GM18517 (cell line): ENCODE data around the gene LMAN2L.

Experiments used
- ATAC-seq: cut with Tn5 transposase; IDR thresholded peaks from one replicate; pipeline ENCODE4 v1.9.1; 2021; ENCODE audit warnings: mild to moderate bottlenecking, moderate library complexity; ENCODE audit not compliant: unreplicated experiment

LMAN2L gene, protein sequence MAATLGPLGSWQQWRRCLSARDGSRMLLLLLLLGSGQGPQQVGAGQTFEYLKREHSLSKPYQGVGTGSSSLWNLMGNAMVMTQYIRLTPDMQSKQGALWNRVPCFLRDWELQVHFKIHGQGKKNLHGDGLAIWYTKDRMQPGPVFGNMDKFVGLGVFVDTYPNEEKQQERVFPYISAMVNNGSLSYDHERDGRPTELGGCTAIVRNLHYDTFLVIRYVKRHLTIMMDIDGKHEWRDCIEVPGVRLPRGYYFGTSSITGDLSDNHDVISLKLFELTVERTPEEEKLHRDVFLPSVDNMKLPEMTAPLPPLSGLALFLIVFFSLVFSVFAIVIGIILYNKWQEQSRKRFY

DNA sequence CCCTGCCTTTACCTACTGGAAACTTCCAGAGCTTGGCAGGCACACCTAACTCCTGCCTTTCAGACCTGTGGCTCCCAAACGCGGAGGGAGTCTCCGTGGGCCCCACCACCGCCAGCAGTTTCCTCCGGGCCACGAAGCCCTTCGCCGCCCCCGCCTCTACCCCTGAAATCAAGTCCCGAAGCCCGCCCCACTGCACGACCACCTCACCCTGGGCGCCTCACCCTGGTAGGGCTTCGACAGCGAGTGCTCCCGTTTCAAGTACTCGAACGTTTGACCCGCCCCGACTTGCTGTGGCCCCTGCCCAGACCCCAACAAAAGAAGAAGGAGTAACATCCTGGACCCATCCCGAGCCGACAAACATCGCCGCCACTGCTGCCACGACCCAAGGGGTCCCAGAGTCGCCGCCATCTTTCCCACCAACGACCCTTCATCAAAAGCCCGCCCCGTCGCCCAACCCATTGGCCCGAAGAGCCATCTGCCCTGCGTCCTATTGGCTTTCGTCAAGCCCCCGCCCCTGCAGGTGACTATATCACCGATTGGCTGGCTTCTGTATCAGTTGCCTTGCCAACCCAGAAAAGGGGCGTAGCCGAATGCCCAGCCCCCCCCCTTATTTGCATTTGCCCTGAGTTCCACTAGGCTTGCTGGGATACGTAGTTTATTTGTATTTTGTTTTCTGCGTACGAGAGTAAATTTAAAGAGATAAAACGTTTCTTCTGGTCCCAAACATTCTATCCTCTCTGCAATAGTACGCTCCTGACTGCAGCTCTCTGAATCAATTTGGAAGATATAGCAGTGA, at the start of gene LMAN2L:
TSS of gene LMAN2L (minus strand) at position 432 of the 796 bp plus-strand sequence. CDS start at position 408, 24 bp downstream.
- peak; percentile 96 for ATAC-seq

DNA sequence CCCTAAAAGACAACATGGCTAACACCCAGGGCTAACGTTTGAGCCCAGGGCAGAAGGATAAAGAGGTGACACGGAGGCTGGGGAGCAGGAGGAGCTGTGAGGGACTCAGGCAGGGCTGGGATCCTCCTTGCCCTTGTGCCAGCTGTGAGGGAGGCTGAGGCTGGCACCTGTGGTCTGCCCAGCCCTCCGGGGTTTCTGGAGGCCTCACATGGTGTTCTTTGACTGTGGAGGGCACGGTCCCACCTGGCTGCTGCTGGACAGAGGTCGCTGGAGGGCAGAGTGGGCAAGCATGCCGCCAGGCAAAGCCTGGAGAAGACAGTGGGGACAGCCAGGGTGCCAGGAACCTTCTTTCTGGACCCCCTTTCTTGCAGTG, 49.4 kb upstream of the LMAN2L start:
- ATAC-seq: no peak

DNA sequence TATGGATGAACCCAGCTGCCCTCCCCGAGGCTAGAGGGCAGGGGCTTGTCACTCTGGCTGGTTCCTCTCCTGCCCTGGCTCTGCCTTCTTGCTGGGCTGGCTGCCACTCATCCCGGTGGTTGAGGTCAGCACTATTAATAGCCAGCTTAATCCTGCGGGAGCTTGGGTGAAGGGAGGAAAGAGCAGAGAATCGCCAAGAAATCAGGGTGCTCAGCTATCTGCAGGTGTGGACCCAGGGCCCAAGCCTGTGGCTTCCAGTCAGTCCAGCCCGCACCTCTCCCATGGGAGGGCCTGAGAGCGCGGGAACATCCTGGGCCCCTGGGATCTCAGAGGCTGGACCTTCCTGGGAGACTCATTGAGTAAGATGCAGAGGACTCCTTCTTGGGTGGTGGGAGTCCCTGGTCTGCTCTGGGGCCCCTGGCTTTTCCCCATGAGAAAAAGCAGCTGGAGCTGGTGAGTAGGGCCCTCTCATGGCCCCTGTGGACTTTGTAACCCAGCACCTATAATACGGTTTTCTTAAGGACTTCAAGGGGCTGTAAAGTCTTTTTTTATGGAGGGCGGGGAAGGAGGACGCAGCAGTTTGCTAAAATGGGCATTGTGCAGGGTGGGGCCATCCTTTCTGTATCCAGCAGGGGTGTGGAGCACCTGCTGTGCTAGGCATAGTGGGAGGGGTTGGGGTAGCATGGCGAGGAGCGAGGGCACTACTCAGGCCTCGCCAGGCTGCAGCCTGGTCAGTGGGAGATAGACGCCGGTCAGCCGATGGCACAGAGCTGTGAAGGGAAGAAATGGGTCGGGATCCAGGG, 48.8 kb upstream of the LMAN2L start:
- ATAC-seq: no peak

DNA sequence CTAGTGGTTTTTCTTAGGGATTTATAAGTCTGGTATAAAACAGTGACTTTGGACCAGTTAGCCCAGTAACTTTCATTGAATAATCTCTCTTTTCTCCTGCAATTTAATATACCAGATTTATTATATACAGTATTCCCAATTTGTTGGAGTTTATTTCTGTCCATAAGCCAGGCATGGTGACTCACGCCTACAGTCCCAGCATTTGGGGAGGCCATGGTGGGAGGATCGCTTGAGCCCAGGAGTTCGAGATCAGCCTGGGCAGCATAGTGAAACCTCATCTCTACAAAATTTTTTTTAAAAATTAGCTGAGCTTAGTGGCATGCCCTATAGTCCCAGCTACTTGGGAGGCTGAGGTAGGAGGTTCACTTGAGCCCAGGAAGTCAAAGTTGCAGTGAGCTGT, 47.5 kb upstream of the LMAN2L start:
- ATAC-seq: no peak

DNA sequence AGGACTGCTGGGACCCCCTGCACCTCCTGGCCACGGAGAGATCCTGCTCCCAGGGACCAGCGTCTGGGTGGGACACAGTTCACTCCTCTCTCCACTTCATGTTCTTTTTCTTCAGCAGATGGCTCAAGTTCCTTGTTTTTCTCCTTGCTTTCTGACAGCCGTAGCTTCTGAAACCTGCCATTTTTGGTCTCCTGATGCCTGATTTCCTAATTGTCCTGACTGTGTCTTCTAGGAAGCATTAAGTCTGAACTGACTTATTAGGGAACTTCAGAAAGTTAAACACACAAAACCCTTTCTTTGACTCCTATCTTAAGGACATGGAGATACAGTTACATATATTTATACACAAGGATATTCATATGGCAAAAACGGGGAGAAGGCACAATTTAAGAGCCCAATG, 43.5 kb upstream of the LMAN2L start:
- no peak for ATAC-seq

DNA sequence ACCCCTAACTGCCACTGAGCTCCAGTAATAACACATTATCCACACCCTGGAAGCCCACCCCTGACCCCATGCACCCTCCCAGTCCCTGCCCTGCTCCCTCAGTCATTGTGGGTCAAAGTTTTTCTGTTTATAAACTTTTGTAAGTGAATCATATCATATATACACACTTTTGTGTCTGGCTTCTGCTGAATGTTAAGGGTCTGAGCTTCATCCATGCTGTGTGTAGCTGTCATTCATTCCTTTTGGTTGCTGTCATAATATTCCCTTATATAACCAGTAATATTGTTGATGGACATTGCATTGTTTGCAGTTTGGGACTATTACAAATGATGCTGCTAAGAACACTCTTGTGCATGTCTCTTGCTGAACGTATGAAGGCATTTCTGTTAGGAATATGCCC, 35.3 kb upstream of the LMAN2L start:
- no peak for ATAC-seq

DNA sequence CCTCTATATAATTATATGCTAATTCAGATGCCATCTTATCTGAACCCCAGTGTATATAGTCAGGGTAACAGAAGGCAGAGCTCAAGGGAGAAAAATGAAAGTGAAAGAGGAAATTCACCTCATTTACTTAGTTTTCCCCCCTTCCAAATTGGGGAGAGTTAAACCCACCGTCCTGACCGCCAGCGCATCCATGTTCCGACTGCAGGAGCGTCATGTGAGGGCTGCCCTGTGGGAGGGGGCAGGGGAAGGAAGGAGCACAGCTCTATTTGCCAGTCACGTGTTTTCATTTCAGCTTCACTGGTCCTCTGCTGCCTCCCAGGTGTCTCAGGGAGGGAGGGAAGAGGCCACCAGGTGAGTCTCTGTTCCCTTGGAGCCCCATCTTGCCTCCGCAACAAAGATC, 34.1 kb upstream of the LMAN2L start:
- ATAC-seq: no peak

DNA sequence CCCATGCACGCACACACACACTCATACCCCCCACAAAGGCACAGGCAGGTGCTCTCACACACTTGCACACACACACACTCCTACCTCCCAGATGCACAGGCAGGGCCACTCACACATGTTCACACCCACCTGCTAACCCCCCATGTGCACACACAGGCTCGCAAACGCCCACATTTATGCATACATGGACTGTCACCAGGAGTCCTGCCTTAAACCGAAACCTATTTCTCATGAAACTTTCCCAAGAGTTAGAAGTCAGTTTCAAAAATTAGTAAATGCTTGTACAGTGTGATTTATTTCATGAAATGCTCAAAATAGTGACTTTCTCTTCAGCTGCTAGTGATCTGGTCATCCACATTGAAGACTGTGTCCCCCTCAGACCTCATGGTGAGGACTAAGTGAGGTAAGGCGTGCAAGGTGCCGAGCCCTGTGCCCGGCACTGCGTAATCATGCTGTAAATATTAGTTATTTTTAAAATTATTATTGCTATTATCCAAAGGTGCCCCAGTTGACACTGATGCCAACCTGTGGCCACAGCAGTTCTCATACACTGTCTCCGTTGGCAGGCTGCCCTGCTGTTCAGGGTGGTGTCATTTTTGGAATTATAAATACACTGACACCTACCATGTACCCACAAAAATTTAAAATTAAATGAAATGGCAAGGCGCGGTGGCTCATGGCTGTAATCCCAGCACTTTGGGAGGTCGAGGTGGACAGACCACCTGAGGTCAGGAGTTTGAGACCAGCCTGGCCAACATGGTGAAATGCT, 33.2 kb upstream of the LMAN2L start:
- ATAC-seq: peak; percentile 50

DNA sequence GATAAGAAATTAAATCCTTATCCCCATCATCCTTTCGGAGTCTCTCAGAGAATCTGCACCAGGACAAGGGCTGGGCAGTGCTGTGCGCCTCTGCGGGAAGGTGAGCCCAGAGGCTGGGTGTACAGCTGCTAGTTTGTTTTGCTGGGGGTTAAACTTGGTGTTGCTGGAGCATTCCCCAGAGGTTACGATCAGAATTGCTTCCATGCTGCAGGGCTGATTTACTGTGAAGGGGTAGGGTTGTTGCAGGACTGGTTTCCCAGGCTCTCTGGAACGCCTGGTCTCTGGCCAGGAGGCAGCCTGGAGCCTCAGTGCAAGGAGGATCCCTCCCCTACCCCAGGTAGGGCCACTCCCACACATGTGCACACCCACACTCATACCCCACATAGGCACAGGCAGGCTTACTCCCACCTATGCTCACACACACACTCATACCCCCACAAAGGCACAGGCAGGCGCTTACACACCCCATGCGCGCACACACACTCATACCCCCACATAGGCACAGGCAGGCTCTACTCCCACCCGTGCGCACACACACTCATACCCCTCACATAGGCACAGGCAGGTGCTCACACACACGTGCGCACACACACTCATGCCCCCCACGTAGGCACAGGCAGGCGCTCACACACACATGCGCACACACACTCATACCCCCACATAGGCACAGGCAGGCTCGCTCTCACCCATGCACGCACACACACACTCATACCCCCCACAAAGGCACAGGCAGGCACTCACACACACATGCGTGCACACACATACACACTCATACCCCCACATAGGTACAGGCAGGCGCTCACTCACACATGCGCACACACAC, 32.1 kb upstream of the LMAN2L start:
- no peak for ATAC-seq

DNA sequence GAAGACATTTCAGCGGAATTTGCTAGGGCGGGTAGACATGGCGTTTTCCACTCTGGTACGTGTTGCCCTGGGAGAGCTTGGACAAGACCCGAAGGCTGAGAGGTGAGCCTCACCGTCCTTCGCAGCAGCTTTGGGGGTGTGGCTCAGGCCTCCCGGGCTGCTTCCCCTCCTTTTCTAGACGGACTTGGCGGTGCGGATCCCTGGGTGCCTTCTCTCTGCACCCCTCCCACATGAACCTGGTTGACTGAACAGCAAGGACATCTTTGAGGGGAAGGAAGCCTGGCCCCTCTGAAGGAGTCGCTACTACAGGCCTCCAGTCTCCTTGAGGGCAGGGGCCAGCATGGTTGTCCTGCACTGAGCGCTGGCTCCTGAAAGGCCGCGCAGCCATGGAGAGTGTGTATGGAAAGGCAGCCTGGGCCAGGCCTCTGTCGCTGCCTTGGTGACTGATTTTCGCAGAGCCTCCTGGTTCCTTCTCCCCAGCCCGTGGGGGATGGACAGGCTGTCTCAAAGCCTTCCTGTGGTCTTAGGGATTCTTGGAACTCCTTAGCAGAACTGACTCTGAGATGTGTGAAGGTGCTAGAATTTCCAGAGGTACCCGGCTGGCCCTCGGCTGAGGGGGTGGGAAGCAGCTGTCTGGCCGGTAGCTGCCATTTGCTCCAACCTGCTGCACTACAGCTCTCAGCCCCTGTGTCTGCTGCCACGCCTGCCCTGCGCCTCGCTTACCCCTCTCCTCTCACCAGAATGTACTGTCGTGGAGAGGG, 30.8 kb upstream of the LMAN2L start:
- ATAC-seq: no peak

DNA sequence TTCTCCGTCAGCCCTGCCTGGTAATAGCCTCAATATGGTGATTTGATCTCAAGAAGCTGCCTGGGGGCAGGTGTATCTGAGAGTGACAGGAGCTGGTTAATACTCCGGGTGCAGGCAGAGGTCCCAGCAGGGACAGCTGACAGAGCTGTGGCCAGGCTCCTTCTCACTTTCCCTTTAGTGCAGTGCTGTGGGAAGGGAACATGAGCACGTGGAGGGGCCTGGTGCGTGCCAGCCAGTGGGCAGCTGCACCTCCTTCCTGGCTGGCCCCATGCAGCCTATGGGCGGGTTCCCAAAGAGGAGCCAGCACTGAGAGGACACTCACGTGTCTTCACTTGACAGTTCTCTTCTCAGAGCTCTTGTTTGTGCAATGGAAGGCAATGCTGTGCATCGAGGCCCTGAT, 29.9 kb upstream of the LMAN2L start:
- ATAC-seq: no peak

DNA sequence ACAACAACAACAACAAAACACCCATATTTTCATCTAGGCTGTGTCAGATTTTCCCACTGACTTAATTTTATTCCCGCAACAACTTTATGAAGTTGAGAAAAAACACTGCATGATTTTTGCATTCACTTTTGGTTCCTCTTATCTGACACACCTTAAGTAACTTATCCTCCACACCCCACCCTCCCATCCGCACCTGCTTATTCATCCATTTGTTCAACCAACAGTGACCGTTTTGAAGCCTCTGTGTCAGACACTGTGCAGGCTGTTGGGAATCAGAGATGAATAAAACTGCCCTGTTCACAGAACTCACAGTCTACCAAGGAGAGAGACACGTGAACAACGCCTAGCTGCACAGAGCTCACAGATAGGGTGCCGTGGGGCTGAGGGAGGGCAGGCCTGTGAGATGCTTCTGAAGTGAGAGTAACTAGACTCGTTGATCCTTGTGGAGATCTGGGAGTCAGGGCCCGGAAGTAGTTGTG, 28.3 kb upstream of the LMAN2L start:
- no peak for ATAC-seq

DNA sequence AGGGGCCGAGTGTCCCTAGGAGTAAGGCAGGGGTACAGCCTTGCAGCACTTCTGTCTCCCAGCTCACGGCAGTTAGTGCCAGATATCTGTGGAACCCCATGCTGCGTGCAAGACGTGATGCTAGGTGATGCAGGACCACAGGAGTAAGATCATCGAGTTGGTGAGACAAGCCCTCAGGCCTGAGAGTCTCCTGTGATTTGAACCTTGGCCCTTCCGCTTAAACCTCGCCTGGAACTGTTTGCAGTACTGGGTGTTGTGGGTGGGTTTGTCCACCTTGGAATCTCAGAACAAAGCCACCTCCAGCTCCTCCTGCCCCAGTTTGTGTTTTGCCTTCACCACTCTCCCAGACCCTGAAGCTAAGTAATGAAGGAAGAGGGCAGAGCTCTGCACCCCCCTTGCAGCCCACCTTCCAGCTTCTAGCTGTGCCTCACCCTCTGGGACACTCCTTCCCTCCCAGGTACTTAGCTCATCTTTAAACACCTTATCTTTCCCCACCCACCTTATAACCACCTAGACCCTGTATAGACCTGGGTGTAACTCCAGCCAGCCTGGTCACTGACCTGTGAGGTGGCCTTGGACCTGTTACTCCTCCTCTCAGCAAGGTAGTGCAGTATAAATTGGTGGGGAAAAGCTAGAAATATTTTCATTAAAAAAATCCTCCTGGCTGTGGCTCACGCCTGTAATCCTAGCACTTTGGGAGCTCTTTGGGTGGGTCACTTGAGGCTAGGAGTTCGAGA, 27.4 kb upstream of the LMAN2L start:
- ATAC-seq: no peak

DNA sequence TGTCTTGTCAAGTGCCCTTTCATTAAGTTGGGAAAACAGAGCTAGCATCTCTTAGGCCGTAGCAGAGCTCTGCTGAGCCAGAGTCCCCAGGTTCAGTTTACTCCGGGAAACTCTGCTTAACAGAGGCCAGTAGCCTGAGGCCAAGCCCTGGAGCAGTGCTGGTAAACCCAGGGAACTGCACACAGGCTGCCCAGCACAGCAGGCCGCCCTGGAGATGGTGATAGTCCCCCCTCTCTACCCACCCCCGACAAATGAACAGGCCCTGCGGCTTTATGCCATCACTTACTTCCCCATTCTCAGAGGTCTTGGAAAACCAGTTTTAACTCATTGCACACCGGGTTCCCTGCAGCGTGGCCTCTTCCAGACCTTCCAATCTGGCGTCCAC, 24.4 kb upstream of the LMAN2L start:
- ATAC-seq: no peak

DNA sequence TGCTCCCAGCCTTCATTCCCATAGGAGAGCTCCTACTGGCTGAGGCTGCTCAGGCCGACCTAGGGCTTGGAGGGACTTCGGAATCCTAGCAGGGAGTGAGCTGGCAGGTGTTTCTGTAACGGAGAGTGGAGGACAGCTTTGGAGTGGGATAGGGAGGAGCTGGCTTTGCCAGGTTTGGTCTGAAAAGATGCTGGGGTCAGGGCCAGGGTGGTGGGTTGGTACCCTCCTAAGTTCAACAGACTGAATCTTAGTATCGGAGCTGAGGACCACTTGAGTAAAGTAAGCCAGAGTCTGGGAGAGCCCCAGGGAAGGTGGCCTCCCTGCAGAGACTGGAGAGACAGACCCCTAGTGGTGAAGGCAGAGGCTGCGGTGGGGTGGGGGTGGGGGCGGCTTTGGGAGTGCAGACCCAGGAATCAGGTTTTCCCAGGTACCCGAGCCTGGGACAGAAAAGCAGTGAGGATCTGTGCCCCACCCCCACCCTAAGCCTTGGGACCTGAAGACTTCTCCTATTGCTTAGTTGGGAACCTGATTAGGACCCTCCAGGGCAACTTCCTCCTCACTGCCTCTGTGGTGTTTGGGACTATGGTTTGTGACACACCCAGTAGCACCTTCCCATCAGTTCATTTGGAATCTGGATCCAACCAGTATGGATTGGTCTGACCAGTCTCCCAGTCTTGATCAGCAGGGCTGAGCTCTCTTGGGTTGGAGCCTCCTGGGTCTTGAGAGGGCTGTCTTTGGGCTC, 23.8 kb upstream of the LMAN2L start:
- no peak for ATAC-seq

DNA sequence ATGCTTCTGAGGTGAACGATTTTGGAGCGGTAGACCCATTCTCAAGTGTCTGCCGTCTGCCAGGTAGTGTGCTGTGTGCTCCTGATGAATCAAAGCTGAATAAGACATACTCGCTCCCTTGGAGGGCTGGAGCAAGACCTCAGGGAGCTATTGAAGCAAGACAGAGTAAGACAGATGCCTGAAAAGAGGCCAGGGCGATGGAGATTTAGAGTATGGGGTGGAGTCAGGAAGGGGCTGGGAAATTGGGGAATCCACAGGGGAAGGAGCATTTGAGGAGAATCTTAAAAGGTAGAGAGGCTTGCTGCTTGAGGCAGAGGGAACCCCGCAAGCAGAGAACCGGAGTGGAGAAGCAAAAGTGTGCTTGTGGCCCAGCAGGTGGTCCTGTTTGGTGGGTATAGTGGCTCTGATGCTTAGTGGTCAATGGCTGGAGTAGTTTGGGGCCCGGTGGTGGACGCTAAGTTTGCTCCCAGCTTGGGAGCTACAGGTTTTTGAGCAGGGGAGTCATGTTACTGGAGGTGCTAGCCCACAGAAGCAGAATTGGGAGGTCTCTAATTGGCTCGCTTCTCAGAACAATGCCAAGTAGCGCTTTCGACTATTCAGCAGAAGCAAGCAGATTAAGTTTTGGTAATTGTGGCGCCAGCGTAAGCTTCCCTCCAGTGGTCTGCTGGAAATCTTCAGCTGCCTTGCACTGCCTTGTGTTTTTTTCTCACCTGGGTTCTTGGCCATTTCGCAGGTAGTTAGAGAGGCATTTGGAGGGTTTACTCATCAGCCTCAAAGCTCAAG, 22.9 kb upstream of the LMAN2L start:
- no peak for ATAC-seq
